ENCODE data around the gene SPATC1L. TPM values are rescaled to one million over a fixed set of nuclear protein-coding genes. Genes with fewer than 3 reads are reported as not detected.

SPATC1L gene
- total RNA-seq, 2 experiments from 2014 or later: 23.2 to 24.2 TPM

Other genes with a start within 250 kb of the SPATC1L start
- 1 to 10 TPM; 4.1 to 5.2 TPM for gene COL6A1, start 202.7 kb downstream of the SPATC1L start, total RNA-seq
- 10 to 100 TPM; 25.0 to 25.3 TPM for gene COL6A2, start 86.3 kb downstream of the SPATC1L start, total RNA-seq
- gene FTCD, start 28.9 kb downstream of the SPATC1L start, total RNA-seq: under 1 TPM; 0.52 to 0.85 TPM
- 10 to 100 TPM; 20.3 to 20.4 TPM for gene LSS, start 44.3 kb upstream of the SPATC1L start, total RNA-seq
- 100 to 1,000 TPM; 108 to 112 TPM for gene MCM3AP, start 101.2 kb upstream of the SPATC1L start, total RNA-seq
- 10 to 100 TPM; 14.9 to 16.2 TPM for gene YBEY, start 101.9 kb upstream of the SPATC1L start, total RNA-seq
- 10 to 100 TPM; 23.9 to 25.2 TPM for gene C21orf58, start 139.4 kb upstream of the SPATC1L start, total RNA-seq
- 10 to 100 TPM; 46.2 to 46.6 TPM for gene PCNT, start 139.7 kb upstream of the SPATC1L start, total RNA-seq

Data from activated CD8-positive, alpha-beta T cell treated with anti-CD3 and anti-CD28 coated beads for 36 hours (primary cell).